Thyroid gland (tissue), 4 donors: Measurements from ENCODE around the gene ABCB1.

Experiments
- CTCF ChIP-seq, 6 experiments: fragments of 200-600 bp in 3 of 6; fragments of 450-650 bp in 3 of 6; sonication (generic) in 3 of 6; IDR thresholded peaks; one replicate each; pipeline ENCODE4 v1.5.1; 2016 to 2019; ENCODE audit warnings: antibody characterized with exemption in 6 of 6, mild to moderate bottlenecking in 2 of 6, inconsistent platforms in 1 of 6, moderate library complexity in 1 of 6
- POLR2A ChIP-seq, 2 donors: fragments of 450-650 bp; IDR thresholded peaks; one replicate each; pipeline ENCODE4 v1.6.1; 2017; ENCODE audit warnings: antibody characterized with exemption in 2 of 2, mild to moderate bottlenecking in 2 of 2, moderate library complexity in 1 of 2

- TF ChIP-seq CTCF (IDR thresholded peaks at IDR 0.05) (no peak), POLR2A (IDR thresholded peaks at IDR 0.05) (no peak)
These were observed 3.6 kb upstream of the ABCB1 start for GRCh38 chr7:87604264-87604663.
